Measurements from ENCODE around the gene MTO1.
"Not testable (repeated sequence)": the region's sequence is repeated elsewhere in the genome, so short reads cannot be mapped to it uniquely, and the experiment has no call there.

MTO1 gene, protein sequence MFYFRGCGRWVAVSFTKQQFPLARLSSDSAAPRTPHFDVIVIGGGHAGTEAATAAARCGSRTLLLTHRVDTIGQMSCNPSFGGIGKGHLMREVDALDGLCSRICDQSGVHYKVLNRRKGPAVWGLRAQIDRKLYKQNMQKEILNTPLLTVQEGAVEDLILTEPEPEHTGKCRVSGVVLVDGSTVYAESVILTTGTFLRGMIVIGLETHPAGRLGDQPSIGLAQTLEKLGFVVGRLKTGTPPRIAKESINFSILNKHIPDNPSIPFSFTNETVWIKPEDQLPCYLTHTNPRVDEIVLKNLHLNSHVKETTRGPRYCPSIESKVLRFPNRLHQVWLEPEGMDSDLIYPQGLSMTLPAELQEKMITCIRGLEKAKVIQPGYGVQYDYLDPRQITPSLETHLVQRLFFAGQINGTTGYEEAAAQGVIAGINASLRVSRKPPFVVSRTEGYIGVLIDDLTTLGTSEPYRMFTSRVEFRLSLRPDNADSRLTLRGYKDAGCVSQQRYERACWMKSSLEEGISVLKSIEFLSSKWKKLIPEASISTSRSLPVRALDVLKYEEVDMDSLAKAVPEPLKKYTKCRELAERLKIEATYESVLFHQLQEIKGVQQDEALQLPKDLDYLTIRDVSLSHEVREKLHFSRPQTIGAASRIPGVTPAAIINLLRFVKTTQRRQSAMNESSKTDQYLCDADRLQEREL

DNA sequence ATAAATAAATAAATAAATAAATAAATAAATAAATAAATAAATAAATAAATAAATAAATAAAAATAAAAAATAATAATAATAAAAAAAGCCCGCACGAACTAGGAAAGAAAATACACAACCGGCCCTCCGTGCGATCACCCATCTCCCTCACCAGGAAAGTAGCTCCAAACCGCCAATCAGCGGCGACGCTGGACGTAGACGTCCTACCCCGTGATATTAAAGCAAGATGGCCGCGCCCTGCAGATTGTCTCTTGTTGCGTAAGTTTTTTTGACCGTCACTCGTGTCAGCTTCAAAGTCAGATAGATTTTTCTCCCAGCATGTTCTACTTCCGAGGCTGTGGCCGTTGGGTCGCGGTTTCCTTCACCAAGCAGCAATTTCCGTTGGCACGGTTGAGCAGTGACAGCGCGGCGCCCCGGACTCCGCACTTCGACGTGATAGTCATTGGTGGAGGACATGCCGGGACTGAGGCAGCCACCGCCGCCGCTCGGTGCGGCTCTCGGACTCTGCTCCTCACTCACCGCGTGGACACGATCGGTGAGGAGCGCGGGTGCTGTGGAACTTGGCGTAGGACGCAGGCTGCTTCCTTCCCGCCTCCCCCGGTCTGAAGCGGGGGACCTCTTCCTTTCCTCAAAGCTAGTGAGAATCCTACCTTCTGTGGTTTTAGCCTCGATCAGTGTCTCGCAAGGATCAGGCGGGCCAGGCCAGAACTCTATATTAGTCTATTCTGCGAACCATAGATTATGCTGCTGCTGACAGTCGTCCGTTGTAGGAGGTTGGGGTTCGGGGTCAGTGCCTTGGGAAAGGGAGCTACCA, at the start of gene MTO1:
Gene MTO1 (plus strand): TSS at position 201 of the 814 bp plus-strand sequence. CDS start 118 bp downstream, at position 319.
- peak; percentile 77 for DNase-seq (ENCODE audit: low read depth)

DNA sequence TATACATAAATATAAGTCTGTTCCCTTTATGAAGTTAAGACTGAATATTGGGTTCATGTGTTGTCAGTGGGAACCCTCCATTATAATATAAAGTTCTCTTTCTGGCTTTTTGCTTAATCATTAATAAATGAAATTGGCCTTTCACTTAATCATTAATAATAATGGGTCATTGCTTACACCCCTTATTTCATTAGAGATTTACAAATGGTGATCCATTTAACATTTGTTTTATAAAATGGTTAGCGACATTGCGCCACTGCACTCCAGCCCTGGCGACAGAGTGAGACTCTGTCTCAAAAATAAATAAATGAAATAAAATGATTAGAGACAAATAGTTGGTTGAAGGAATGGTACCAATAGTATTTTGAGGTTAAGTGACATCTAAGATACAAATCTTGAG, 48.4 kb upstream of the MTO1 start:
- DNase-seq (ENCODE audit: low read depth) = no peak

DNA sequence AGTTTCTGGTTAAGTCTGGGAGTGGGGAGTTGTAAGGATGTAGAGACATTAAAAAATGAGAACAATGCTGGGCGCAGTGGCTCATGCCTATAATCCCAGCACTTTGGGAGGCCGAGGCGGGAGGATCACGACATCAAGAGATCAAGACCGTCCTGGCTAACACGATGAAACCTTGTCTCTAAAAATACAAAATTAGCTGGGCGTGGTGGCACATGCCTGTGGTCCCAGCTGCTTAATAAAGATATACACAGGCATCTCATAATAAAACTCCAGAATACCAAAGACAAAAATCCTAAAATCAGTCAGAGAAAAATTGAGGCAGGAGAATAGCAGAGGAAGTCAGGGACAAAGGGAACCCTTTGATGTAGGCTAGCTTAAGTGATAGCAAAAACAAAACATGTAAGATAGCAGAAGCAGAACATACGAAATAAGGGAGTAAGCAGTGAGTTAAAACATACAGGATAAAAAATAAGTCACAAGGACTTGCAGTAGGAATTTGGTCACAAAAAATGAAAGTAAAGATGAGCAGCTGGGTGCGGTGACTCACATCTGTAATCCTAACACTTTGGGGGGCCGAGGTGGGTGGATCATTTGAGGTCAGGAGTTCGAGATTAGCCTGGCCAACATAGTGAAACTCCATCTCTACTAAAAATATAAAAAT, 43.3 kb upstream of the MTO1 start:
- no peak for DNase-seq (ENCODE audit: low read depth)

DNA sequence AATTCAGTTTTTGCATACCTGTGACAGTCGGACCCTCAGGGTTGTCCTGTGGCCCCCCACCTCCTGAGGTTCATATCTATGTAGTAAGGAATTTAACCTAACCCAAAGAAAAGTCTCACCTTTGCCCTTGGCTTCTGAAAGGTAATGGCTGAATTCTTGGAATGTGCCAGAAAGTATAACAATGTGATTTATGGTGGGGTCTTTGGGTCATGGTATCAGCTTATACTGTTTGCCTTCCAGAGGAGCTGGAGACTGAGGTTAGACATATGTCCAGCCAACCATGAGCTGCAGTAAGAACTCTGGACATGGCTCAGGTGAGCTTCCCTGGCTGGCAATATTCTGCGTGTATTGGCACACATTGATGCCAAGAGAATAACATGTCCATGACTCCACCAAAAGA, 40.0 kb upstream of the MTO1 start:
- no peak for DNase-seq (ENCODE audit: low read depth)

DNA sequence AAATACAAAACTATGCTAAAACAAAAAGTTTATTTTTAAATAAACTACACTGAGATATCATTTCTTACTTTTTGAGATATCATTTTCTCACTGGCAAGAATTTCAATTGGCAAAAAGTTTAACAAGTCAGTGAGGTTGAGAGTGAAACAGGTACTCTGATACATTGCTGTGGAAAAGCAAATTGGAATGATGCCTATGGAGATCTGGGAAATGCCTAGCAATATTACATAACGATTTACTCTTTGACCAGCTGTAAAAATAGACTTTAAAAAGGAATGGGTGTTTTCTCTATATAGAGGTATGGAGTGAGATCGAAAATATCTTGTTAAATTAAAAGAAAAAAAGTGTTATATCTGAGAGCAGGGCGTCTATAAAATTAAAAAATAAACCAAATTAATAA, 26.3 kb upstream of the MTO1 start:
- DNase-seq (ENCODE audit: low read depth) = no peak

DNA sequence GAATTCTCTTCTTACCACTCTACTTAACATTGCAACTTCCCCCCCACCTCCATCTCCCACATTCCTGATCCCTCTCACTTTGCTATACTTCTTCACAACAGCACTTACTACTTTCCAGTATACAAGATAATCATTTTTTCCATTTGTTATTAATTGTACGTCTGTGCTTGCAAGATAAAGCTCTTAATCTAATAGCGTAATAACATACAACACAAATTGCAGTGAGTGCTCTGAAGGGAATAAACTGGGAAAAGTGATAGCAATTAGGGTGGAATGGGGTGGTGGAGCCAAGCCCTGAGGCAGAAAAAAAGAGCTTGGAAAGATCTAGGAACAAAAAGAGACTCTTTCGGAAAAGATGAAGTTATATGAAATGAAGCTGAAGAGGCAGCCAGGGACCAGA, 18.0 kb upstream of the MTO1 start:
- DNase-seq (ENCODE audit: low read depth) = no peak

DNA sequence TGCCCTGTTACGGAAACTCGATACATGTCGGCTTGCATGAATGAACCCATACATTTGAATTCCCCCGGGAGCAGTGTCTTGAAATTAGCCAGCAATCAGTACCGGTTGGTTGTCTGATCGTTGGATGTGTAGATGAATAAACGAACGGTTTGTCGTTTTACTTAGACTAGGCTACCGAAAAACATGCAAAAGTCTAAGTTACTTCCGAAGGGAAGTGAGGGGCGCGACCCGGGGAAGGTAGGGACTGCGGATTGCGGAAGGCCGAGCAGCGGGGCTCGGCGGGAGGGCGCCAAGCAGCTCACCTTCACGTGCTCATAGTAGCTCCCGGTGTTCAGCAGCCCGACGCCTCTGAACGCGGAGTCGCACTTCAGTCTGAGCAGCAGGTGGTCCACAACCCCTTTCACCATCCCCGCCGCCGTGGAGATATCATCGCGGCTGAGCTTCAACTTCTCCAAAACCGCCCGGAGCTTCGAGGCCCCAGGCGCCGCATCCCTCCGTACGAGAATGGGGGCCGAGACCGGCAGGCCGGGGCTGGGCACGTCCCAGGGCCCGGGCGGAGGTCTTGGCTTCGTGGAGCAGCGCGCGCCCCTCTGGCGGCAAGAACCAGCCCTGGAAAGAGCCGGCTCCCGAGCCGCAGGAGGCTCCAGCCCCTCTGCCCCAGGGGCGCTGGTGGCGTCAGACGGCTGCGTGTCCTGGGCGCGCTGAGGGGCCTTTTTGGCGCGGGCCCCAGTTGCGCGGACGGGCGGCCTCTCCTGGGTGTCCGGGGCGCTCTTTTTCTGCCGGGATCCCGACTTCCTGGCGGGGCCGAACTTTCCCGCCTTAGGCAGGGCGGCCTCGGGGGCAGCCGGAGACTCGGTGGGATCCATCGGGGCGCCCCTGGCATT, 10.1 kb upstream of the MTO1 start:
- DNase-seq (ENCODE audit: low read depth) = peak; percentile 24

DNA sequence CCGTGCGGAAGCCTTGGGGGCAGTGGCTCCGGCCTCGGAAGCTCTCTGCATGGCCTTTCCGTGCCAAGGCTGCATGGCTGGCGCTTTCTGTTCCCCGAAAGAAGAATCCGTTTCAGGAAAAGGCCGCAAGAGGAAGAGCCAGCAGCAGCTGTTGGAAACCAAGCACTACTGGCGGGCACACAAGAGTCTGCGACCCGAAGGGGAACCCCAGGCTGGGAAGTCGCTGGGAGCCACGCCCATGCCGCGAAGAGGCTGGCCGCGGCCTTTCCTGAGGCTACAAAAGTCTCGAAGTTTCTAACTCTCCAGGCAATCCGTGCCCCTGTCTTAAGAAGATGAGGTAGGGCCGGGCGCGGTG, 9.5 kb upstream of the MTO1 start, which contains the start of gene CGAS:
Gene CGAS (minus strand): TSS at position 191 of the 355 bp plus-strand sequence. CDS start 116 bp downstream, at position 75.
- peak; percentile 64 for DNase-seq (ENCODE audit: low read depth)

DNA sequence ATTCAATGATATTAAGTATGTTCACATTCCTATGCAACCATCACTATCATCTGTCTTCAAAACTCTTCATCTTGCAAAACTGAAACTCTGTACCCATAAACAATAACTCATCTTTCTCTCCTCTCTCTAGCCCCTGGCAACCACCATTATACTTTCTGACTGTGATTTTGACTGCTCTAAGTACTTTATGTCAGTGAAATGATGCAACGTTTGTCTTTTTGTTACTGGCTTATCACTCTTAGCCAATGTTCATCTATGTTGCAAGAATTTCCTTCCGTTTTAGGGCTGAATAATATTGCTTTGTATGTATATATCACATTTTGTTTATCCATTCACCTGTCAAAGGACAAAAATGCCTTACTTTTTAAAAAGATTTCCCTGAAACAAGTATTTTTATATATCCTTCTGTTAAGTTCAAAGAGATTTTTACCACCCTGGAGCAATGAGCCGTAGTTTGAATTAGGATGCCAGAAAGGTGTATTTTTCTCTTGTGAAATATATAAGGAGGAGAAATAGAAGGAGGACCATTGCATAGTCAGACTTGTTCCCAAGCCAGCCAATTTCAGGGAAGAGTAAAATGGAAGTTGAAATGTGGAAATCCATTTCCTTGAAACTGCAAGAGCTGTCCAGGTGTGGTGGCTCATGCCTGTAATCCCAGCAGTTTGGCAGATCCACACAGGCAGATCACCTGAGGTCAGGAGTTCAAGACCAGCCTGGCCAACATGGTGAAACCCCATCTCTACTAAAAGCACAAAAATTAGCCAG, 5.5 kb upstream of the MTO1 start:
- no peak for DNase-seq (ENCODE audit: low read depth)

DNA sequence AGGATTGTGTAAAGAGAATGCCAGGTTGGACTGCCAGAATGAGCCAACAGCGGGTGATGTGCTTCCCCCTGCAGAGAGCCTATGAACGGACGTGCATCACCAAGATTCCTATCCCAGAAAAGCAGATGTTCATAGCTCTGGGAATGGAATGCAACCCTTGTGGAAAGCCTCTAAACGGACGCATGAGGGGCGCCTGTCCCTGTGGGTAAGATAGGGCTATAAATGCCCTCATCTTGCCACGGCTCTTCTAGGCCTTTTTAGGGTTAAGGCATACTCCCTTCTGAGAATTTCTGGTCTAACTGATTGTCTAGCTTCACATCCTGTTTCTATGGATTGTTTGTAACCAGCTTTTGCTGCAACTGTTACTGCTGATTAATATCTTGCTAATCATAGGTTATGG, 2.1 kb upstream of the MTO1 start:
- not testable (repeated sequence) for DNase-seq (ENCODE audit: low read depth)

DNA sequence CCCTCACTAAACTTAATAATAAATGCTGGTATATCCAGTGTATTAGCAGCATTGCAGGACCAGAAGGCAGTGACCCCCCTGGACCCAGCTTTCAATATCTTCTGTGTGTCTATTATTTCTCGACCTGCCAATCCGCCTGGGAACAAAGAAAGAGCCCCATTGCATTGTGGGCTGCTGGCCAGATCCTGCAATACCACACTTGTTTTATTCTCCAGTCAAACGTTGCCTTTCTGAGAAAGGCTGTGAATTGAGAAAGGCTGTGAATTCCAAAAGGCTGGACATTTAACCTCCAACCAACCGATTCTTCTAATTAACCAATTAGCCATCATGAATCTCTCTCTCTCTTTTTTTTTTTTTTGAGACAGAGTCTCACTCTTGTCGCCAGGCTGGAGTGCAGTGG, 1.5 kb upstream of the MTO1 start:
- DNase-seq (ENCODE audit: low read depth) = no peak

DNA sequence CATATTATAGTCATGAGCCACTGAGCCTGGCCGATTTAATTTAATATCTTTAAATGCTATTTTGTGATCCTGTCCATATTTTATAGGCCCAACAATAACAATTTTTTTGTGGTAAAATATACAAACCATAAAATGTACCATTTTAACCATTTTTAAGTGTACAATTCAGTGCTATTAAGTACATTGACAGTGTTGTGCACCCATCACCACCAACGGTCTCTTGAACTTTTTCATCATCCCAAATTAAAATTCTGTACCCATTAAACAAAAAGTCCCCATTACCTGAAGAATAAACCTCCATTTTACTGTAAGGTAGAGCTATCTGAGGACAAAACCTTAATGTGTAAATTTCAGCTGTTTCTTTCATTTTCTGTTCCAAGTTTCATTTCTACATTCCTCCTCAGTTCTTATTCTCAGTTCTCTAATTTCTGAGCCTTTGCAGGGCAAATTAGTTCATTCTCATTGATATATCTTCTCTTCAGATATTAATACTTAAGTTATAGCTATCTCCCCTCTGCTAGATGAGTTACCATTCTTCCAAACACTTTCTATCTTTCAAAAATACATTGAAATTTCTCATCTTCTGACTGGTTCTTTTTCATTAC, 10.3 kb downstream of the MTO1 start:
- DNase-seq (ENCODE audit: low read depth) = no peak

DNA sequence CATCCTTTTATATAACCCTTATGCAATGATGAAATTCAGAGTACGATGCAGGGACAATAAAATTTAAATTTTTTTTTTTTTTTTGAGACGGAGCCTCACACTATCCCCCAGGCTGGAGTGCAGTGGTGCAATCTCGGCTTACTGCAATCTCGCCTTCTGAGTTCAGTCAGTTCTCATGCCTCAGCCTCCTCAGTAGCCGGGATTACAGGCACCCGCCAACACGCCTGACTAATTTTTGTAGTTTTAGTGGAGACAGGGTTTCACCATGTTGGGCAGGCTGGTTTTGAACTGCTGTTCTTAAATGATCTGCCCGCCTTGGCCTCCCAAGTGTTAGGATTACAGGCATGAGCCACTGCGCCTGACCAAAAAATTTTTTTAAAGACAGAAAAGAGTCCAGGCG, 15.2 kb downstream of the MTO1 start:
- no peak for DNase-seq (ENCODE audit: low read depth)

DNA sequence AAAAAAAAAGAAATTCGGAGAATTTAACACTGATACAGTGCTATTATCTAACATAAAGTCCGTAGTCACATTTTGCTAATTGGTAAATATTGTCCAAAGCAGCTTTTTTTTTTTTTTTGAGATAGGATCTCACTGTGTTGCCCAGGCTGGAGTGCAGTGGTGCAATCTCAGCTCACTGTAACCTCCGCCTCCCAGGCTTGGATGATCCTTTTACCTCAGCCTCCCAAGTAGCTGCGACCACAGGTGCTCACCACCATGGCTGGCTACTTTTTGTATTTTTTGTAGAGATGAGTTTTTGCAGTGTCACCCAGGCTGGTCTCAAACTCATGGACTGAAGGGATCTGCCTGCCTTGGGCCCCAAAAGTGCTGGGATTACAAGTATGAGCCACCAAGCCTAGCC, 15.9 kb downstream of the MTO1 start:
- no peak for DNase-seq (ENCODE audit: low read depth)

DNA sequence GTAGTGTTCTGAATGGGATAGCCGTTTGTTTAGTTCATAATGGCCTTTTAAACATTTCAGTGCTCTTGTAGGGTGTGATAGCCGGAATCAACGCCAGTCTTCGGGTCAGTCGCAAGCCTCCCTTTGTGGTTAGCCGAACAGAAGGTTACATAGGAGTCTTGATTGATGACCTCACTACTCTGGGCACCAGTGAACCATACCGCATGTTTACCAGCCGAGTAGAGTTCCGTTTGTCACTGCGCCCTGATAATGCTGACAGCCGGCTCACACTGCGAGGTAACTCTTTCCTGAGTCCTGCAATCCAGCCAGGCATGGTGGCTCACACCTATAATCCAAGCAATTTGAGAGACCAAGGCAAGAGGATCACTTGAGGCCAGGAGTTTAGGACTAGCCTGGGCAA, 20.4 kb downstream of the MTO1 start:
- no peak for DNase-seq (ENCODE audit: low read depth)

DNA sequence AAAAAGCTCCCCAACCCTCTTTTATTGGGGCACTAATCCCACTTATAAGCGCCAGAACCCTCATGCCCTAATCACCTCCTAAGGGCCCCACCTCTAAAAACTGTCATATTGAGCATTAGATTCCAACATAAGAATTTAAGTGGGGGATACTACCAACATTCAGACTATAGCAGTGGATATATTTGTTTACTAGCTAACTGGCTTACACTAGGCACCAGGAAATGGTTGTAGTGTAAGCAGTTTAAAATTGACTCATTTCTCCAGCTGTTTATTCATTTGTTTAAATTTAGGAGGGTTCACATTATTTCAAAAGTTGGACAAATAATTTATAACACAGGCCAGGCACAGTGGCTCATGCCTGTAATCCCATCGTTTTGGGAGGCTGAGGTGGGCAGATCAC, 22.9 kb downstream of the MTO1 start:
- DNase-seq (ENCODE audit: low read depth) = no peak

DNA sequence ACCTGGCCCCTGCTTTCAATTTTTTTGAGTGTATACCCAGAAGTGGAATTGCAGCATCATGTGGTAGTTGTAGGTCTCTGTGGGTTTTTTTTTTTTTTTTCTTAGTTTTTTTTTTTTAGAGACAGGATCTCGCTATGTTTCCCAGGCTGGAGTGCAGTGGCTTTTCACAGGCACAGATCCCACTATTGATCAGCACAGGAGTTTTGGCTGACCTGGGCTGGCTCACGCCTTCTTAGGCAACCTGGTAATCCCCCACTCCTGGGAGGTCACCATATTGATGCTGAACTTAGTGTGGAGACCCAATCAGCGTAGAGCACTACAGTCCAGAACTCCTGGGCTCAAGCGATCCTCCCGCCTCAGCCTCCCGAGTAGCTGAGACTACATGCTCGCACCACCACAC, 25.9 kb downstream of the MTO1 start:
- no peak for DNase-seq (ENCODE audit: low read depth)

DNA sequence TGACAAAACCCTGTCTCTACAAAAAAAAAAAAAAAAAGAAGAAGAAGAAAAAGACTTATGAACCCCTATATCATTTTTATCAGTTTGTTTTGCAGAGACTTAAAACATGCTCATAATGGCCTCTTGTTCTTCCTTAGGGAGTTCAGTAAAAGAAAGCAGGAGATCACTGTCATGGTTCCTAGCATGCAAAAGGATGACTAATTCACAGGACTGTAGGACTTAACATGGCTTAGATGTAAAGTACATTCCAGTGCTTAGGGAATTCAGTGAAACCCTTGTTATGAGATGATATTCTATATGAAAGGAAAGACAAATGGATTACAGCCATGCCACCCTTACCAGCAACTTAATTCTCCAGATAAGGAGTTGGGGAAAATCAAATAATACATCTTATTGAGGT, 29.8 kb downstream of the MTO1 start:
- no peak for DNase-seq (ENCODE audit: low read depth)

DNA sequence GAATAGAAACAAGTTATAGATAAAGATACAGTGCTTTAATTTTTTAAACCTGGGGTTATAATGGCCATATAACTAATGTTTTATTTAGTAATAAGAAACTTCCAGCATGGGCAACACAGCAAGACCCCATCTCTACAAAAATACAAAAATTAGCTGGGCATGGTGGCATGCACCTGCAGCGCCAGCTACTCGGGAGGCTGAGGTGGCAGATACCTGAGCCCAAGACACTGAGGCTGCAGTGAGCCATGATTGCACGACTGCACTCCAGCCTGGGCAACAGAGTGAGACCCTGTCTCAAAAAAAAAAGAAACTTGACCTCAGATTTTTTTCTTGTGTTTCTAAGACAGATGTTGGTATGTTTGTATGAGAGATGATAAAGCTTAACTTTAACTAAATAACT, 36.4 kb downstream of the MTO1 start:
- DNase-seq (ENCODE audit: low read depth) = no peak

All from activated T-helper 9 cell treated with anti-CD3 and anti-CD28 coated beads, Interleukin-2, amount 50 U/mL, for 16 hours (primary cell).